ENCODE data around the gene NIFK.
A peak's percentile ranks its signal among the peaks of the same experiment; 100 is the strongest.

Gene NIFK

GRCh38 chr2:121755237-121756111 lies 18.8 kb upstream of the NIFK start, which contains the start of gene TSN (continued):
- TF ChIP-seq, protein P1, sequence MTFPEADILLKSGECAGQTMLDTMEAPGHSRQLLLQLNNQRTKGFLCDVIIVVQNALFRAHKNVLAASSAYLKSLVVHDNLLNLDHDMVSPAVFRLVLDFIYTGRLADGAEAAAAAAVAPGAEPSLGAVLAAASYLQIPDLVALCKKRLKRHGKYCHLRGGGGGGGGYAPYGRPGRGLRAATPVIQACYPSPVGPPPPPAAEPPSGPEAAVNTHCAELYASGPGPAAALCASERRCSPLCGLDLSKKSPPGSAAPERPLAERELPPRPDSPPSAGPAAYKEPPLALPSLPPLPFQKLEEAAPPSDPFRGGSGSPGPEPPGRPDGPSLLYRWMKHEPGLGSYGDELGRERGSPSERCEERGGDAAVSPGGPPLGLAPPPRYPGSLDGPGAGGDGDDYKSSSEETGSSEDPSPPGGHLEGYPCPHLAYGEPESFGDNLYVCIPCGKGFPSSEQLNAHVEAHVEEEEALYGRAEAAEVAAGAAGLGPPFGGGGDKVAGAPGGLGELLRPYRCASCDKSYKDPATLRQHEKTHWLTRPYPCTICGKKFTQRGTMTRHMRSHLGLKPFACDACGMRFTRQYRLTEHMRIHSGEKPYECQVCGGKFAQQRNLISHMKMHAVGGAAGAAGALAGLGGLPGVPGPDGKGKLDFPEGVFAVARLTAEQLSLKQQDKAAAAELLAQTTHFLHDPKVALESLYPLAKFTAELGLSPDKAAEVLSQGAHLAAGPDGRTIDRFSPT (tag by site-specific recombination; IDR thresholded peaks at IDR 0.05) = no peak
- TF ChIP-seq PRDM4 (tag by site-specific recombination; IDR thresholded peaks at IDR 0.05) (peak; percentile 31; the same call in 1 of the 2 replicates), ZNF560 (tag by site-specific recombination; IDR thresholded peaks at IDR 0.05; ENCODE audit: borderline replicate concordance) (no peak), YY1 (tag by site-specific recombination; IDR thresholded peaks at IDR 0.05) (peak; percentile 63), ZSCAN5A (tag by site-specific recombination; IDR thresholded peaks at IDR 0.05) (no peak), ZSCAN30 (tag by site-specific recombination; IDR thresholded peaks at IDR 0.05) (no peak), ZNF501 (tag by site-specific recombination; IDR thresholded peaks at IDR 0.05) (0 out of 2 replicates have a peak, but pooled peaks have one; percentile 38), ZNF837 (tag by site-specific recombination; IDR thresholded peaks at IDR 0.05) (no peak), ZNF23 (tag by site-specific recombination; IDR thresholded peaks at IDR 0.05; ENCODE audit: borderline replicate concordance) (no peak), ZNF157 (tag by site-specific recombination; IDR thresholded peaks at IDR 0.05) (no peak), ZNF146 (tag by site-specific recombination; IDR thresholded peaks at IDR 0.05) (peak; percentile 12; the same call in 1 of the 2 replicates), ZNF776 (tag by site-specific recombination; IDR thresholded peaks at IDR 0.05; ENCODE audit: borderline replicate concordance) (no peak), ZNF561 (tag by site-specific recombination; IDR thresholded peaks at IDR 0.05; ENCODE audit: borderline replicate concordance) (0 out of 2 replicates have a peak, but pooled peaks have one; percentile 17), ZNF707 (tag by site-specific recombination; IDR thresholded peaks at IDR 0.05) (no peak), ZNF133 (tag by site-specific recombination; IDR thresholded peaks at IDR 0.05) (no peak), ZNF221 (tag by site-specific recombination; IDR thresholded peaks at IDR 0.05; ENCODE audit: borderline replicate concordance) (no peak), ZNF792 (tag by site-specific recombination; IDR thresholded peaks at IDR 0.05) (no peak), ZNF660 (tag by site-specific recombination; IDR thresholded peaks at IDR 0.05) (peak; percentile 91), ZBTB8A (tag by site-specific recombination; IDR thresholded peaks at IDR 0.05) (no peak; the same call in 1 of the 2 replicates), BCL11A (tag by site-specific recombination; IDR thresholded peaks at IDR 0.05; ENCODE audit: low read depth) (no peak), ZNF155 (tag by site-specific recombination; IDR thresholded peaks at IDR 0.05) (no peak), ZNF529 (tag by site-specific recombination; IDR thresholded peaks at IDR 0.05; ENCODE audit: insufficient replicate concordance) (no peak), ZNF549 (tag by site-specific recombination; IDR thresholded peaks at IDR 0.05) (no peak), YY2 (tag by site-specific recombination; IDR thresholded peaks at IDR 0.05) (peak; percentile 74), ZNF211 (tag by site-specific recombination; IDR thresholded peaks at IDR 0.05; ENCODE audit: low read depth) (no peak)
- TF ChIP-seq, protein P2, sequence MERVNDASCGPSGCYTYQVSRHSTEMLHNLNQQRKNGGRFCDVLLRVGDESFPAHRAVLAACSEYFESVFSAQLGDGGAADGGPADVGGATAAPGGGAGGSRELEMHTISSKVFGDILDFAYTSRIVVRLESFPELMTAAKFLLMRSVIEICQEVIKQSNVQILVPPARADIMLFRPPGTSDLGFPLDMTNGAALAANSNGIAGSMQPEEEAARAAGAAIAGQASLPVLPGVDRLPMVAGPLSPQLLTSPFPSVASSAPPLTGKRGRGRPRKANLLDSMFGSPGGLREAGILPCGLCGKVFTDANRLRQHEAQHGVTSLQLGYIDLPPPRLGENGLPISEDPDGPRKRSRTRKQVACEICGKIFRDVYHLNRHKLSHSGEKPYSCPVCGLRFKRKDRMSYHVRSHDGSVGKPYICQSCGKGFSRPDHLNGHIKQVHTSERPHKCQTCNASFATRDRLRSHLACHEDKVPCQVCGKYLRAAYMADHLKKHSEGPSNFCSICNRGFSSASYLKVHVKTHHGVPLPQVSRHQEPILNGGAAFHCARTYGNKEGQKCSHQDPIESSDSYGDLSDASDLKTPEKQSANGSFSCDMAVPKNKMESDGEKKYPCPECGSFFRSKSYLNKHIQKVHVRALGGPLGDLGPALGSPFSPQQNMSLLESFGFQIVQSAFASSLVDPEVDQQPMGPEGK (tag by site-specific recombination; IDR thresholded peaks at IDR 0.05) = peak; percentile 36; the same call in 1 of the 2 replicates
- TF ChIP-seq, protein P3, sequence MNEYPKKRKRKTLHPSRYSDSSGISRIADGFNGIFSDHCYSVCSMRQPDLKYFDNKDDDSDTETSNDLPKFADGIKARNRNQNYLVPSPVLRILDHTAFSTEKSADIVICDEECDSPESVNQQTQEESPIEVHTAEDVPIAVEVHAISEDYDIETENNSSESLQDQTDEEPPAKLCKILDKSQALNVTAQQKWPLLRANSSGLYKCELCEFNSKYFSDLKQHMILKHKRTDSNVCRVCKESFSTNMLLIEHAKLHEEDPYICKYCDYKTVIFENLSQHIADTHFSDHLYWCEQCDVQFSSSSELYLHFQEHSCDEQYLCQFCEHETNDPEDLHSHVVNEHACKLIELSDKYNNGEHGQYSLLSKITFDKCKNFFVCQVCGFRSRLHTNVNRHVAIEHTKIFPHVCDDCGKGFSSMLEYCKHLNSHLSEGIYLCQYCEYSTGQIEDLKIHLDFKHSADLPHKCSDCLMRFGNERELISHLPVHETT (tag by site-specific recombination; IDR thresholded peaks at IDR 0.05) = no peak
- TF ChIP-seq, protein P4, sequence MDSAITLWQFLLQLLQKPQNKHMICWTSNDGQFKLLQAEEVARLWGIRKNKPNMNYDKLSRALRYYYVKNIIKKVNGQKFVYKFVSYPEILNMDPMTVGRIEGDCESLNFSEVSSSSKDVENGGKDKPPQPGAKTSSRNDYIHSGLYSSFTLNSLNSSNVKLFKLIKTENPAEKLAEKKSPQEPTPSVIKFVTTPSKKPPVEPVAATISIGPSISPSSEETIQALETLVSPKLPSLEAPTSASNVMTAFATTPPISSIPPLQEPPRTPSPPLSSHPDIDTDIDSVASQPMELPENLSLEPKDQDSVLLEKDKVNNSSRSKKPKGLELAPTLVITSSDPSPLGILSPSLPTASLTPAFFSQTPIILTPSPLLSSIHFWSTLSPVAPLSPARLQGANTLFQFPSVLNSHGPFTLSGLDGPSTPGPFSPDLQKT (IDR thresholded peaks at IDR 0.05; ENCODE audit: borderline replicate concordance, low read depth, low read length) = no peak

All from HEK293 (cell line).